SH-SY5Y (cell line): ENCODE data around the gene DLX3.

ENCODE experiments used
- GATA2 ChIP-seq: IDR thresholded peaks from 2 replicates; pipeline ENCODE4 v1.6.1; 2011; ENCODE audit warnings: mild to moderate bottlenecking, low read depth, low read length
- GATA3 ChIP-seq: IDR thresholded peaks from 2 replicates; pipeline ENCODE4 v1.6.1; 2011; ENCODE audit warnings: low read depth, mild to moderate bottlenecking, low read length, moderate library complexity

The DLX3 gene

DNA sequence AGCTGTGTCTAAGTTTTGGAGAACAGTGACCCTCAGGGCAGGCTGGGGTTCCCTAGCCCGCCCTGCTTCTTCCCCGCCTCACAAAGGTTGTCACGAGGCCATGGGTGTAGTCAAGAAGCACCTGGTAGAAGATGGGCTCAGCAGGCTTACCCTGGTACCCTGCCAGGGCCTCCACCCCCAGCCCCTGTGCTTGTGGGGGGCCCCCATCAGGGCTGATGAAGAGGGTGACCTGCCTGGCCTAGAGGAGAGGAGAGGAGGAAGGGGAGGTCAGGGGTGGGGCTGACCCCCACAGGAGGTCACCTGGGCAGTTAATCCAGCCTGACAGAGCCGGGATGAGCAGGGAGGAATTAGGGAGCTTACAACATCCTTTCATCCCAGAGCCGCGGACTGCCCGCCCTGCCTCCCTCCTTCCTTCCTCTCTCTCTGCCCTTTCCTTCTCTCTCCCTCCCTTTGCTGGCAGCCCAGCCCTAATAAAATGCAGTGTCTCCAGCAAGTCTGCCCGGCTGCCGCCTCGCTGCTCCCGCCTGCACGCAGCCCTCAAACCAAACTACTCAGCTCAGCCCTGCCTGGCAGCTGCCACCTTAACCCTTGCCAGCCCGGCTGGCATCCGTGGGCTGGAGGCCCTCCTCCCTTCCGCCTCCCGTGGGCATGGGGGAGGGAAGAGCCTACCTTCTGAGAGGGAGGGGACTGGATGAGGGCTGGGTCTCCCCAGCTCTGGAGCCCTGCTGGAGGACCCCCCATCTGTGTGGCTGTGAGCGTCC lies 7.2 kb downstream of the DLX3 start:
- TF ChIP-seq GATA3, result no peak
- no peak for TF ChIP-seq GATA2

- TF ChIP-seq GATA2 (no peak), GATA3 (no peak)
These were observed 7.8 kb downstream of the DLX3 start for GRCh38 chr17:49987290-49987585.

- TF ChIP-seq GATA3 (no peak), GATA2 (no peak)
These were observed 8.4 kb downstream of the DLX3 start for GRCh38 chr17:49986396-49987289.

GRCh38 chr17:49985310-49985990 lies 9.6 kb downstream of the DLX3 start:
- no peak for TF ChIP-seq GATA2
- TF ChIP-seq GATA3, result no peak

- TF ChIP-seq GATA2 (no peak), GATA3 (no peak)
These were observed 10.2 kb downstream of the DLX3 start for GRCh38 chr17:49984776-49985175.

DNA sequence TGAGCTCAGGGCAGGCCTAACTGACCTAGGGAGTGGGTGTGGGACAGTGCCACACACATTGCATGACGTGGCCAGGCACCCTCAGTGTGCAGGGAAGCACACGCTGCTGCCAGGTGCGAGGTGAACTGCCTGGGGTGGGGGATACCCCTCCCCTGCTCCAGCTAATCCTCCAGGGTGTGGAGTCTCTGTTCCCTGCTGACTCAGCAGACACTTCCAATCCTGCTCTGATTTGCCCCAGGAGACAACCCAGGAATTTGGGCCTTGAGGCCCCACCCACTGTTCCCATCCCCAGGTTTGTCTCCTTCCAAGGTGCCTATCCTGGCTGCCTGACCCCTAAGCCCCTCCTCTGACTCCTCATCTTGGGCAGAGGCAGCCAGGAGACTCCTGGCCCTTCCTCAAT lies 10.7 kb downstream of the DLX3 start:
- TF ChIP-seq GATA2 (no peak), GATA3 (no peak)

GRCh38 chr17:49980703-49981197 lies 14.3 kb downstream of the DLX3 start:
- TF ChIP-seq GATA3 (no peak), GATA2 (no peak)

DNA sequence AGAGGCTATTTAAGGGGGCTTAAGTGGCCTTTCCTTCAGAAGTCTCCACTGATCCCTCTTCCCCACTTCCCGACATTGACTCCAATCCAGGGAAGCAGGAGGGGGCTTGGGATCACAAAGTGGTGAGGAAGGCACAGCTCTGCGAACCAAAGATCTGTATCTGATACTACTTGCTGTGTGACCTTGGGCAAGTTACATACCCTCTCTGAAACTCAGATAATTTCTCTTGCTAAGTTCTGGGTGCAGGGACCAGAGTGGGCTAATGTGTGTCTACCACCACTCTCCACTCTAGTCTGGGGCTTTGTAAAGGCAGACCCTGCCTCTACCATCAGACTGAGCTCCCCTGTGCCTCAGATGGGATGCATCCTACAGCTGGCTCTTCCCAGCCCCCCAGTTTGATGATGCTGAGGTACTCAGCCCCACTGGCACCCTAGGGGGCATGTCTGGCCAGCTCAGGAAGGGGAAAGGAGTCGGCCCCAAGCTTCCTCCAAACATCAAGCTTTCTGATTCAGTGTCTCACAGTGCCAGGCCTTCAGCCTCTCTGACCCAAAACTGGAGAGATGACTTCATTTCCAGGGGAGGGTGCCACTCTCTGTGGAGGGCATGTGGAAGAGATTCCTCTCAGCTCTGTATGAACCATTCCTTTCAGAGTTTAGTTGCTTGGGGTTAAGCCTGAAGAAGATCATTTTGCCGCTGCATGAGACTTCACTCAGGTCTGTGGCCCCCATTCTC lies 15.1 kb downstream of the DLX3 start:
- TF ChIP-seq GATA3 (no peak), GATA2 (no peak)

DNA sequence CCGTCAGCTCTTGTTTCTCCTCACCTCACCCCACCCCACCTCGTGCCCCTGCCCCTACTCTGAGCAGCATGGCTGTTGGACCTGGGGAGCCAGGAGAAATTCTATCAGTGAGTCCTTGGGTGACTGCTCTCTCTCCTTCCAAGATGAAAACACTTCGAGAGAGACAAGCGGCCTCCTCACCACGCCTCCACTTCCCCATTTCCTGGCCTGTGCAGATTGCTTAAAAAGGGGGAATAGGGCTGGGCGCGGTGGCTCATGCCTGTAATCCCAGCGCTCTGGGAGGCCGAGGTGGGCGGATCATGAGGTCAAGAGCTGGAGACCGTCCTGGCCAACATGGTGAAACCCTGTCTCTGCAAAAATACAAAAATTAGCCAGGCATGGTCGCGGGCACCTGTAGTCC lies 16.5 kb downstream of the DLX3 start:
- TF ChIP-seq GATA2 (no peak), GATA3 (no peak)

DNA sequence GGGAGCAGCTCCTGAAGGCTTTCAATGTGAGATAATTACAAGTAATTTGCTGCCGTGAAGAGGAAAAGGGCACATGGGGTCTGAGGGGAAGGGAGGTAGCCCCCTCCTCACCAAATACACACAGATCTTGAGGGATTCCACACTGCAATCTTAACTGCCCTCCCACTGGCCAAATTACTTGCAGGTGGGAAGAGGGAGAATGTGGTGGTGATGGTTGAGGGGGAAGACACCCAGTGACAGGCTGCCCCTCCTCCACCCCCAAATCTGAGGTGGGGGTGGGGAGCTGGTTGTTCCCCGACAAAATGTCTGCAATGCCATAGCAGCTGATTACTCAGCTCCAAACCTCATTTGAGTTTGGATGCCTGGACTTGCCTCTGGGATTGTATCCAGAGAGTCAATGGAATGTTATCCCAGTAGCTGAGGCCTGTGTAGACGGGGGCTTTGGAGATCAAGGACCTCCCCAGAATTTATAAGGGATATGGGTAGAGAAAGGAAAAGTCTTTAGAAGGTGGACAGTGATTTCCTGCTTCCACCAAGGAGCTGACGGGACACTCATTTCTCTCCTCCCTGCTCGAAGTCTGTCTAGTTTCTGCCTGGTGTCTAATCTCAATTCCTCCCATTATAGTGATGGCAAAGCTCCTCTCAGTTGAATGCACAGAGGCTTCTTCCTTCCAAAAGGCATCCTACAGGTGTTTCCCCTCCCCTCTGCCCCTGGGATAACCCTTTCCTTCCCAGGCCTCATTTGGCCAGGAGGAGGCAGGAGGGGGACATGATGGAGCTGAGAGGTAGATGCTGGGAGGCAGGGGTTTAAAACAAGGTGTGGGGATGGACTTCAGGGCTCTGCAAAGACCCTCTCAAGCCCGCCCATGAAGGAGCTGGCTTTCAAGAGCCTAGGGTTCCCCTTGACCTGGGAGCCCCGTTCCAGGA lies 17.3 kb downstream of the DLX3 start:
- TF ChIP-seq GATA3 (no peak), GATA2 (no peak)

GRCh38 chr17:49976828-49977202 lies 18.2 kb downstream of the DLX3 start:
- TF ChIP-seq GATA2, result no peak

DNA sequence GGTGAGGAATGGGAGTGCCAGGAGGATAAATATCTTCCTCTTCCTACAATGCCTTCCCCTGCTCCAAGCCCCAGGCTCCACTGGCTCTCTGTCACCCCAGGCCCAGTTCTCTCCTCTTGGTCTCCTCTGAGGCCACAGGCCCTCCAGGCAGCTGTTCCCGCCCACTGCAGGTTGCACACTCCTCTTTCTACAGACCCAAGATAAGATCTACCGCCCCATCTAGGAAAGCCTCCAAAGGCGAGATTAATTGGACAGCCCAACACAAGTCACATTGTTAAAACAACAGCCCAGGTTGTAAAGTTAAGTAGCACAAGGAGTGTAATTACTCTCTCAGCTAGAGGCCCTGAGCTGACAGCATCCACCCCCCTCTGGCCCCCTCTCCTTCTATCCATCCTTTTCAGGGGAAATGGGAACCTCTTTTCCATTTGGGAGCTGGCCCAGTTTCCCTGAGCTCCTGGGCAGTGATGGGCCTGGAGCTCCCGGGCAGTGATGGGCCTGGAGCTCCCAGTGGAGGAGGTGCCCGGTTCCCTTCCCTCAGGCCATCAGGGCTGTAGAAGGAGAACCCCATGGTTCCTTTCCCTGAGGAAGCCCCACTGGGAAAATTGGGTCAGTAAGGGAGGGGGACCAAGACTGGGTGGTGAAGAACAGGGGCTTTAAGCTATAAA lies 18.7 kb downstream of the DLX3 start:
- TF ChIP-seq GATA2, result no peak; the same call in 1 of the 2 replicates
- TF ChIP-seq GATA3, result no peak

GRCh38 chr17:49975531-49975930 lies 19.5 kb downstream of the DLX3 start:
- TF ChIP-seq GATA3, result no peak
- TF ChIP-seq GATA2, result no peak
